ENCODE results near the gene PPM1K. TPM values are rescaled to one million over a fixed set of nuclear protein-coding genes. Genes with fewer than 3 reads are reported as not detected.
A peak's percentile ranks its signal among the peaks of the same experiment; 100 is the strongest.

PPM1K gene
- total RNA-seq, 2 experiments from 2014 or later, result 71.0 to 78.1 TPM

- H3K27ac ChIP-seq (ENCODE audit: low read depth in 1 of 2, low read length in 2 of 2), result peak overlapping the region; percentile 10 to 47
Observed at GRCh38 chr4:88320780-88321373, 36.5 kb upstream of the PPM1K start.

DNA sequence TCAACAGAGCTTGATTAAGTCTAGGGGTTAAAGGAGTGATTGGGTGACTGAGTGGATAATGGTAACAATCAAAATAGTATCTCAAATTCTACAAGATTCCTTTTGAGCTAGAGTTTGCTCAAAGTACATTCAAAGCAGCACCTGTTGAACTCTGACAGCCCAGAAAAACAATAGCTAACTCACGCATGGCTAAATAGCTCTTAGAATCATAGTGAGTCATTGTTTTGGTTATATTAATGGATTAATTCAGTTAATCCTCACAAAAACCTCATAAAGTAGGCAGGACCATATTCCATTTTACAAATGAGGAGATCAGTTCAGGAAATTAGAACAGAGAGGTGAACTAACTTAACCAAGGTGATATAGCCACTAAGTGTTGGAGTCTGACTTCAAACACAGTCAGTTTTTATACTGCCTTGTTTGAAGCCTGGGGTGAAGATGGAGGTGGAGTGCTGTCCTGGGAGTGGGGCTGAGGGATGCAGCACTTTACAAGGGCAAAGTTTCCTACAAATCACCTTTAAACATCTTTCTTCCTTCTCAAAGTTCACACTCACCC is 35.9 kb upstream of the PPM1K start:
- no peak for DNase-seq
- H3K4me3 ChIP-seq (ENCODE audit: low read length), result peak overlapping the region; percentile 10
- peak overlapping the region; percentile 84 for H3K27ac Mint-ChIP-seq
- H3K27ac ChIP-seq (ENCODE audit: low read depth in 1 of 2, low read length in 2 of 2), result peak overlapping the region; percentile 10 to 47
- peak overlapping the region; percentile 82 for H3K4me3 Mint-ChIP-seq
- H3K4me1 Mint-ChIP-seq (ENCODE audit: low read depth), result peaks cover 21% of the 10 kb centered on the region
- no peaks in the 10 kb centered on the region for H3K9me3 Mint-ChIP-seq
- H3K27me3 ChIP-seq (ENCODE audit: control insufficient read depth in 1 of 2, insufficient read depth in 2 of 2, low read length in 2 of 2), result no peaks in the 10 kb centered on the region
- peak; percentile 42 for ATAC-seq (ENCODE audit: poor library complexity)
- H3K36me3 Mint-ChIP-seq (ENCODE audit: low read depth), result no peaks in the 10 kb centered on the region
- TF ChIP-seq, protein P1, sequence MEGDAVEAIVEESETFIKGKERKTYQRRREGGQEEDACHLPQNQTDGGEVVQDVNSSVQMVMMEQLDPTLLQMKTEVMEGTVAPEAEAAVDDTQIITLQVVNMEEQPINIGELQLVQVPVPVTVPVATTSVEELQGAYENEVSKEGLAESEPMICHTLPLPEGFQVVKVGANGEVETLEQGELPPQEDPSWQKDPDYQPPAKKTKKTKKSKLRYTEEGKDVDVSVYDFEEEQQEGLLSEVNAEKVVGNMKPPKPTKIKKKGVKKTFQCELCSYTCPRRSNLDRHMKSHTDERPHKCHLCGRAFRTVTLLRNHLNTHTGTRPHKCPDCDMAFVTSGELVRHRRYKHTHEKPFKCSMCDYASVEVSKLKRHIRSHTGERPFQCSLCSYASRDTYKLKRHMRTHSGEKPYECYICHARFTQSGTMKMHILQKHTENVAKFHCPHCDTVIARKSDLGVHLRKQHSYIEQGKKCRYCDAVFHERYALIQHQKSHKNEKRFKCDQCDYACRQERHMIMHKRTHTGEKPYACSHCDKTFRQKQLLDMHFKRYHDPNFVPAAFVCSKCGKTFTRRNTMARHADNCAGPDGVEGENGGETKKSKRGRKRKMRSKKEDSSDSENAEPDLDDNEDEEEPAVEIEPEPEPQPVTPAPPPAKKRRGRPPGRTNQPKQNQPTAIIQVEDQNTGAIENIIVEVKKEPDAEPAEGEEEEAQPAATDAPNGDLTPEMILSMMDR (IDR thresholded peaks at IDR 0.05), result no peak
- ChIA-PET POLR2A (interaction anchor here (1.0 to 2.5 kb wide), 5 partner anchors 23 to 137 kb away, joined by 3 to 51 read pairs (median 8); partner anchors contain the start of genes HERC5, HERC6 and PPM1K), CTCF (interaction anchor here (1.0 to 1.8 kb wide), 2 partner anchors 9 to 59 kb away, joined by 3 to 5 read pairs; partner anchors contain the start of gene HERC6)
- intact Hi-C loops (cut with DNase I, micrococcal nuclease), result no loop called here
- H3K27me3 Mint-ChIP-seq, result no peaks in the 10 kb centered on the region
- peaks cover 12% of the 10 kb centered on the region for H3K4me1 ChIP-seq (ENCODE audit: insufficient read depth, low read length)
- no peaks in the 10 kb centered on the region for H3K36me3 ChIP-seq (ENCODE audit: insufficient read depth, low read length)
- no peaks in the 10 kb centered on the region for H3K9me3 ChIP-seq (ENCODE audit: control insufficient read depth in 1 of 2, insufficient read depth in 1 of 2, low read length in 2 of 2)

More at GRCh38 chr4:88320780-88321373, 36.5 kb upstream of the PPM1K start:
- H3K27ac Mint-ChIP-seq, result peak overlapping the region; percentile 84
- DNase-seq, result peak in 10 of 14 experiments; percentile 4 to 55 (median 22)
- peak; percentile 75 for ATAC-seq (ENCODE audit: poor library complexity)
- H3K36me3 Mint-ChIP-seq (ENCODE audit: low read depth), result no peaks in the 10 kb centered on the region
- H3K4me1 Mint-ChIP-seq (ENCODE audit: low read depth), result peaks cover 21% of the 10 kb centered on the region
- Histone ChIP-seq H3K36me3 (ENCODE audit: insufficient read depth, low read length) (no peaks in the 10 kb centered on the region), H3K9me3 (ENCODE audit: control insufficient read depth in 1 of 2, insufficient read depth in 1 of 2, low read length in 2 of 2) (no peaks in the 10 kb centered on the region), H3K4me1 (ENCODE audit: insufficient read depth, low read length) (peaks cover 12% of the 10 kb centered on the region), H3K4me3 (ENCODE audit: low read length) (peak overlapping the region; percentile 10), H3K27me3 (ENCODE audit: control insufficient read depth in 1 of 2, insufficient read depth in 2 of 2, low read length in 2 of 2) (no peaks in the 10 kb centered on the region)
- no peaks in the 10 kb centered on the region for H3K27me3 Mint-ChIP-seq
- intact Hi-C loops (cut with DNase I, micrococcal nuclease), result loop anchor here in 1 of 2 experiments (1.0 kb wide), 1 partner anchor 38 kb away; no protein-coding TSS in a partner anchor
- CTCF ChIA-PET, result interaction anchor here (1.0 to 1.8 kb wide), 2 partner anchors 10 to 58 kb away, joined by 3 to 5 read pairs; partner anchors contain the start of gene HERC6
- TF ChIP-seq, protein P1 (IDR thresholded peaks at IDR 0.05), result no peak
- POLR2A ChIA-PET, result interaction anchor here (1.0 to 2.5 kb wide), 5 partner anchors 24 to 136 kb away, joined by 3 to 51 read pairs (median 8); partner anchors contain the start of genes HERC5, HERC6 and PPM1K
- H3K9me3 Mint-ChIP-seq, result no peaks in the 10 kb centered on the region
- H3K4me3 Mint-ChIP-seq, result peak overlapping the region; percentile 82

DNA sequence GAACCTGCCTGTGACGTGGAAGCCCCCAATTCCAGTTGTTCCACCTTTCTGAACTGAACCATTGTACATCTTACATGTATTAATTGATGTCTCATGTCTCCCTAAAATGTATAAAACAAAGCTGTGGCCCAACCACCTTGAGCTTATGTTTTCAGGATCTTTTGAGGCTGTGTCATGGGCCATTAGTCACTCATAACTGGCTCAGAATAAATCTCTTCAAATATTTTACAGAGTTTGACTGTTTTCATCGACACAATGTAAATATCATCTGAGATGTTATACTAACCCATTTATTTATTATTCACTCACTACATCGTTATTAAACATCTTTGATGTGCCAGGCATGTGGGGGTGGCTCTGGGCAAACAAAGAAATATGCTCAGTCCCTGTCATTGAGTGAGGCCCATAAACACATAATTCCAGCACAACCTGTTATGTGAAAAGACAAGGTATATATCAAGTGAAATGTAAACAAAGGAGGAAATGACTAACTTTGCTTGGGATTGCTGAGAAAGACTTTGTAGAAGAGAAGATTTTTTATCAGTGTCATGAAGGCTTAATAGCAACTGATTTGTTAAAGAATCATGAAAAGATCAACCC is 34.5 kb upstream of the PPM1K start:
- Histone ChIP-seq H3K27me3 (ENCODE audit: control insufficient read depth in 1 of 2, insufficient read depth in 2 of 2, low read length in 2 of 2) (no peaks in the 10 kb centered on the region), H3K4me3 (ENCODE audit: low read length) (no peak overlapping the region), H3K9me3 (ENCODE audit: control insufficient read depth in 1 of 2, insufficient read depth in 1 of 2, low read length in 2 of 2) (no peaks in the 10 kb centered on the region), H3K27ac (ENCODE audit: low read depth in 1 of 2, low read length in 2 of 2) (no peak overlapping the region), H3K36me3 (ENCODE audit: insufficient read depth, low read length) (no peaks in the 10 kb centered on the region), H3K4me1 (ENCODE audit: insufficient read depth, low read length) (peaks cover 12% of the 10 kb centered on the region)
- TF ChIP-seq, protein P1 (IDR thresholded peaks at IDR 0.05), result no peak
- H3K36me3 Mint-ChIP-seq (ENCODE audit: low read depth), result no peaks in the 10 kb centered on the region
- intact Hi-C loops (cut with DNase I, micrococcal nuclease), result no loop called here
- no peak overlapping the region for H3K27ac Mint-ChIP-seq
- H3K4me1 Mint-ChIP-seq (ENCODE audit: low read depth), result peaks cover 21% of the 10 kb centered on the region
- H3K9me3 Mint-ChIP-seq, result no peaks in the 10 kb centered on the region
- ChIA-PET CTCF (no interaction called here), POLR2A (no interaction called here)
- no peak overlapping the region for H3K4me3 Mint-ChIP-seq
- no peak for DNase-seq
- H3K27me3 Mint-ChIP-seq, result no peaks in the 10 kb centered on the region
- no peak for ATAC-seq (ENCODE audit: poor library complexity)
